ENCODE data around the gene DCTN1.

DCTN1 gene

GRCh38 chr2:74321737-74322136, 58.4 kb downstream of the DCTN1 start:
- no peak for DNase-seq (ENCODE audit: low read depth)

- DNase-seq (ENCODE audit: low read depth): no peak
Observed at GRCh38 chr2:74317701-74318100, 62.4 kb downstream of the DCTN1 start.

- no peak for DNase-seq (ENCODE audit: low read depth)
Observed at GRCh38 chr2:74316627-74317295, 63.4 kb downstream of the DCTN1 start.

GRCh38 chr2:74314107-74314506, 66.0 kb downstream of the DCTN1 start:
- no peak for DNase-seq (ENCODE audit: low read depth)

- DNase-seq (ENCODE audit: low read depth): no peak
Observed at GRCh38 chr2:74313497-74313896, 66.6 kb downstream of the DCTN1 start.

DNA sequence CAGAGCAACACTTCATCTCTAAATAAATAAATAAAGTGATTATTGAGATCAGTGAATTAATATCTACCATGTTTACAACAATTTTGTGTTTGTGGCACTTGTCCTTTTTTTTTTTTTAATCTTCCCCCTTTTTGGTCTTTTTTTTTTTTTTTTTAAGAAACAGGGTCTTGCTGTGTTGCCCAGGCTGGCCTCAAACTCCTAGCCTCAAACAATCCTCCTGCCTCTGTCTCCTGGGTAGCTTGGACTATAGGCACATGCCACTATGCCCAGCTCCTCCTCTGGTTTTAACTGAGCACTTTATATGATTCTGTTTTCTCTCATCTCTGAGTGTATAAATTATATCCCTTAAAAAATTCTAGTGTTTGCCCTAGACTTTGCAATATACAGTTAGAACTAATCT, 67.2 kb downstream of the DCTN1 start:
- no peak for DNase-seq (ENCODE audit: low read depth)

Measured in stimulated activated CD8-positive, alpha-beta memory T cell treated with anti-CD3 and anti-CD28 coated beads, Interleukin-12 subunit alpha, Interleukin-12 subunit beta, amount 100 ng/mL, for 4 hours (primary cell).